ENCODE results near the gene PRR5L.

Gene PRR5L

DNA sequence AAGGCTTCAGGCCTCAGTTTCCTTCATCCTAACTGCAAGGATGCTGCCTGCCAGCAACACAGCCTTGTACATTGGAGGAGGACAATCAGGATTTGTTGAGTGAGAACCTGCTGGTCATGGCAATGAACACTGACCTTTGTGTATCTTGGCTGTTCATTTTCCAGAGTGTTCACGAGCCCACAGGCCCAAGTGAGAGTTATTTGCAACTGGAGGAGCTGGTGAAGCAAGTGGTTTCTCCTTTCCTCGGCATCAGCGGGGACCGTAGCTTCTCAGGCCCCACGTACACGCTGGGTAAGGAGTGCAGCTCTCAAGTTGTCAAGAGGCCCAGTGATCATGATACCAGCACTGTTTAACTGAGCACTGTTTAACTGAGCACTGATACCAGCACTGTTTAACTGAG, 155.0 kb downstream of the PRR5L start:
- TF ChIP-seq CTBP1 (IDR thresholded peaks at IDR 0.05; ENCODE audit: borderline replicate concordance) (no peak), ZNF384 (IDR thresholded peaks at IDR 0.05) (no peak), SP1 (IDR thresholded peaks at IDR 0.05) (no peak), L3MBTL2 (conservative IDR thresholded peaks at IDR 0.05) (no peak), ARNT (IDR thresholded peaks at IDR 0.05) (no peak), NFRKB (IDR thresholded peaks at IDR 0.05) (no peak), LEF1 (IDR thresholded peaks at IDR 0.05; ENCODE audit: borderline replicate concordance) (no peak), TARDBP (IDR thresholded peaks at IDR 0.05) (no peak), HDGF (IDR thresholded peaks at IDR 0.05; ENCODE audit: borderline replicate concordance) (no peak), PKNOX1 (IDR thresholded peaks at IDR 0.05) (no peak), FOXM1 (IDR thresholded peaks at IDR 0.05; ENCODE audit: borderline replicate concordance) (no peak), ELF4 (IDR thresholded peaks at IDR 0.05) (no peak), FOXA1 (IDR thresholded peaks at IDR 0.05) (no peak), SUZ12 (IDR thresholded peaks at IDR 0.05) (no peak), FOXK2 (IDR thresholded peaks at IDR 0.05) (no peak), BHLHE40 (IDR thresholded peaks at IDR 0.05; ENCODE audit: borderline replicate concordance) (no peak)
- POLR2A ChIA-PET: no interaction called here
- no peak for DNase-seq (ENCODE audit: extremely low spot score)
- CTCF ChIA-PET: no interaction called here

DNA sequence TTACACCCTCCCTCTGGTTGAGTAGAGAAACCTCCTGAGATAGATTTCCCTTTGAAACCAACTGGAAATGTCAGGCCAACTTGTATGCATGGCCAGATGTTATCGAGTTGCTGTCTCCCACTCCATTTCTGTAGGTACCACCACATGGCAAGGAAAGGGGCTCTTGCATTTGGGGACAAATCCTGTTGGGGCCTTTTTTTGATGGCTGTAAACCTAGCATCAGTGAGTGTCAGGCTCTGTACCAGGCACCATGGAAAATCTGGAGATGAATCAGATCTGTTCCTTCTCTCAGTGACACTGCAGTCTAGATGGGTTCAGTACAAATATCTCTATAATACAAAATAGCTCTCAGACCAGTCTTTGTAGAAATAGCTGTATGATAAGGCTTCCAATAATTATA, 155.6 kb downstream of the PRR5L start:
- ChIA-PET POLR2A (no interaction called here), CTCF (no interaction called here)
- TF ChIP-seq FOXM1 (IDR thresholded peaks at IDR 0.05; ENCODE audit: borderline replicate concordance) (no peak), PKNOX1 (IDR thresholded peaks at IDR 0.05) (no peak), CTBP1 (IDR thresholded peaks at IDR 0.05; ENCODE audit: borderline replicate concordance) (no peak), ZNF384 (IDR thresholded peaks at IDR 0.05) (no peak), TARDBP (IDR thresholded peaks at IDR 0.05) (no peak), NFRKB (IDR thresholded peaks at IDR 0.05) (no peak), L3MBTL2 (conservative IDR thresholded peaks at IDR 0.05) (no peak), LEF1 (IDR thresholded peaks at IDR 0.05; ENCODE audit: borderline replicate concordance) (no peak), HDGF (IDR thresholded peaks at IDR 0.05; ENCODE audit: borderline replicate concordance) (no peak)

DNA sequence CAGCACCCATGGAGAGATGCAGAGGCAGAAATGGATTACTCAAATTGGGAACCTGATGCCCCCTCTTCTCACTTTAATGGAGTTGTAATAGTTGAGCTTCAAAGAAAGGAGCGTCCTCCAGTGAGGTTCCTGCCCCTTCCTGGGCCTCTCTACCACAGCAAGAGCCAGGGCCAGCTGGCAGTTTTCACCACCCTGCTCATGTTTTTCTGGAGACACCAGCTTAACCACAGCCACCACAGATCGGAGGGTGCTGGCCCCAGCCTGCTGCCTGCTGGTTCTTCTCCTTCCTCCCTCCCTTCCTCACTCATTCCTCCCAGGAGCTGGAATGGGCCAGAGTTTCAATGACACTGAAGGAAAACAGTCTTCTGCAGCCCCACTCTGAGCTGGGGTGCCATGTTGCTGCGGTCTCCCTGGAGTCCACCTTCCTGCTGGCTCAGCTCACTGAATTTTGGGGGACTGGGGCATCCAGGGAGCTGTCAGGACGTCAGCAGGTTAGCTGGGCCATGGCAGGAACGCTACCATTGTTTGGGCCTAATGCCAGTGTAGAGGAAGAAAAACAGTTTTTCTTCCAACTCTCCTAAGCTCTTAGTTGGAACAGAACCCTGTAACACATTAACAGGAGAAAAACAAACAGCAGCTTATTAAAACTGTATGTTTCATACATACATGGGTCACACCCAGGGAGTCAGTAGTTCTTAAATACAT, 156.3 kb downstream of the PRR5L start:
- no peak for DNase-seq (ENCODE audit: extremely low spot score)
- POLR2A ChIA-PET: no interaction called here
- CTCF ChIA-PET: interaction anchor here (0.6 to 1.1 kb wide), 3 partner anchors 17 to 194 kb away, joined by 3 to 4 read pairs (median 3); no protein-coding TSS in a partner anchor
- TF ChIP-seq FOXM1 (IDR thresholded peaks at IDR 0.05; ENCODE audit: borderline replicate concordance) (no peak), TARDBP (IDR thresholded peaks at IDR 0.05) (no peak), LEF1 (IDR thresholded peaks at IDR 0.05; ENCODE audit: borderline replicate concordance) (no peak), FOXA1 (IDR thresholded peaks at IDR 0.05) (no peak), NFRKB (IDR thresholded peaks at IDR 0.05) (no peak), PKNOX1 (IDR thresholded peaks at IDR 0.05) (no peak), HDGF (IDR thresholded peaks at IDR 0.05; ENCODE audit: borderline replicate concordance) (no peak), L3MBTL2 (conservative IDR thresholded peaks at IDR 0.05) (no peak), SP1 (IDR thresholded peaks at IDR 0.05) (no peak), FOXK2 (IDR thresholded peaks at IDR 0.05) (no peak), BHLHE40 (IDR thresholded peaks at IDR 0.05; ENCODE audit: borderline replicate concordance) (no peak), SUZ12 (IDR thresholded peaks at IDR 0.05) (no peak), ZNF384 (IDR thresholded peaks at IDR 0.05) (no peak), ELF4 (IDR thresholded peaks at IDR 0.05) (no peak), ARNT (IDR thresholded peaks at IDR 0.05) (no peak), CTBP1 (IDR thresholded peaks at IDR 0.05; ENCODE audit: borderline replicate concordance) (no peak)

More for the DNA sequence above, 155.6 kb downstream of the PRR5L start:
- no peak for DNase-seq (ENCODE audit: extremely low spot score)

DNA sequence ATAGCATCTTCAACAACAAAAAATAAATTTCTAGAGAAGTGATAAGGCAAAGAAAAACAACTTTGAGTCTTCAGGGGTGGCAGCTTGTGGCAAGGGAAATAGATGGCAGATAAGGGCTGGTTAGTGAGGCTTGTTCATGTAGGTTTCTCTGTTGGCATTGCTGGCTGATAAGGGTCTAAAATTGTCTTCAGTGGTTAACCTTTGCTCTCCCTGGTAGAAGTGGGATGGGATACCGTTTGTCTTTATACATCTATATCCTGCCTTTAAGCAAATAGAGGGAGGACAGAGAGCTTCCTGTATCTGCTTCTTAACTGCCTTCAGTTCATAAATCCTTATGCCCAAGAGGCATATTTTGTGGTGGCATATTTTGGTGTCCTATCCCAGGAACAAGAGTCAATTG, 156.9 kb downstream of the PRR5L start:
- no peak for DNase-seq (ENCODE audit: extremely low spot score)
- no peak for TF ChIP-seq ELF4 (IDR thresholded peaks at IDR 0.05)
- no peak for TF ChIP-seq CTBP1 (IDR thresholded peaks at IDR 0.05; ENCODE audit: borderline replicate concordance)
- no peak for TF ChIP-seq TARDBP (IDR thresholded peaks at IDR 0.05)
- TF ChIP-seq BHLHE40 (IDR thresholded peaks at IDR 0.05; ENCODE audit: borderline replicate concordance): no peak
- no peak for TF ChIP-seq NFRKB (IDR thresholded peaks at IDR 0.05)
- CTCF ChIA-PET: interaction anchor here (0.6 to 1.1 kb wide), 3 partner anchors 16 to 194 kb away, joined by 3 to 4 read pairs (median 3); no protein-coding TSS in a partner anchor
- POLR2A ChIA-PET: no interaction called here

DNA sequence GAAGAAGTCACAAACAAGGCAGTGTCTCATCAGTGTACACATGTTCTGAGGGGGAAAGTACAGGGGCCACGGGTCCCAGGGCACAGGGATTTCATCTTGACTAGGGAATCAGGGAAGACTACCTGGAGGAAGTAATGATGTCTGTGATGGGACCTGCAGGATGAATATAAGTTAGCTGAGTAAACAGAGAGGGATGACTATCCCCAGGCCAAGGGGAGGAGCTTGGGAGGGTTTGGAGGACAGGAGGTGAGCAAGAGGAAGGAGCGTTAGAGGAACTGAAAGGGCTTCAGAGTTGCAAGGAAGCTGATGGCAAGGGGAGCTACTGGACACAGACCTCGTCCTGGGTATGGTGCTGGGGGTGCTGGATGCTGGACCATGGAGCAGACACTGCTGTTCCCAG, 157.6 kb downstream of the PRR5L start:
- TF ChIP-seq LEF1 (IDR thresholded peaks at IDR 0.05; ENCODE audit: borderline replicate concordance): no peak
- no peak for DNase-seq (ENCODE audit: extremely low spot score)
- ChIA-PET POLR2A (no interaction called here), CTCF (interaction anchor here (1.1 kb wide), 1 partner anchor 15 kb away, joined by 4 read pairs; no protein-coding TSS in a partner anchor)

DNA sequence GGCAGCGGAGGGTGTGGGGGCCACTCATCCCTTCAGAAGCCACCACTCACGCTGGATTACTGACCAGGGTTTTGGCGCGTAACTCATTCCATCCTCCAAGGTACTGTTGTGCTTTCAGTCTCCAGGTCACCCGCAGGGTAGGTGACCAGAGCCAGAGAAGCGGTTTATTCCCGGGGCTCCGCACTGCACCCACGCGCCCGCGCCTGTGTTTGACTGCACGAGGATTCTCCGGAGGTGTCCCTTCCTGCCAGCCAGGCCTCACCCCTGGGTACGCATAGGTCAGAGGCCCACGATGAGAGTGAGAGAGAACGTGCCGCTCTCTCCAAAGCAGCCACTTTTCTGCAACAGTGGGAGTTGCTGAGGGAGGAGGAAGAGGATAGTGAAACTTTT, 158.5 kb downstream of the PRR5L start:
- no peak for DNase-seq (ENCODE audit: extremely low spot score)
- TF ChIP-seq TARDBP (IDR thresholded peaks at IDR 0.05): no peak
- no peak for TF ChIP-seq FOXM1 (IDR thresholded peaks at IDR 0.05; ENCODE audit: borderline replicate concordance)
- no peak for TF ChIP-seq HDGF (IDR thresholded peaks at IDR 0.05; ENCODE audit: borderline replicate concordance)
- no peak for TF ChIP-seq NFRKB (IDR thresholded peaks at IDR 0.05)
- TF ChIP-seq ZNF384 (IDR thresholded peaks at IDR 0.05): no peak
- TF ChIP-seq FOXK2 (IDR thresholded peaks at IDR 0.05): no peak
- no peak for TF ChIP-seq BHLHE40 (IDR thresholded peaks at IDR 0.05; ENCODE audit: borderline replicate concordance)
- no peak for TF ChIP-seq SP1 (IDR thresholded peaks at IDR 0.05)
- no peak for TF ChIP-seq ARNT (IDR thresholded peaks at IDR 0.05)
- TF ChIP-seq FOXA1 (IDR thresholded peaks at IDR 0.05): no peak
- TF ChIP-seq L3MBTL2 (conservative IDR thresholded peaks at IDR 0.05): no peak
- ChIA-PET CTCF (no interaction called here), POLR2A (no interaction called here)

Measured in HEK293T (cell line).